ENCODE measurements around the gene CRTC1.

CRTC1 gene

GRCh38 chr19:18772620-18773587 lies 89.4 kb downstream of the CRTC1 start:
- no peak for DNase-seq

DNA sequence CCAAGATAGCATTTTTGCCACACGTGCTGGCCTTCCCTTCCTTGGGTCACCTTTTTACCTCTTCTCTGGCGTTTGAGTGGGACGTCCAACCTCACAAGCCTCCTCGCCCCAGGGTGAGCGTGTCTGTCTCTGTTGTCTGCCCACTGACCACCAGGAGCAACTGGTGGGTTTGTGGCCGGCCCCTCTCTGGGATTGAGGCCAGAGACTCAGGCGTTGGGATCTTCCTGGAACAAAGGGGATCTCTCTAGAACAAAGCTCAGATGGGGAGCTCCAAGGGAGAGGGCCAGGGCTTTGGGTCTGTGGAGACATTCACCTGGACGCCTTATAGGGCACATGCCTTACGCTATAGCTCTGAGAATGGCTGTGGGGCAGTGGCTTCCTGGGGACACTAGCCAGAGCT lies 90.2 kb downstream of the CRTC1 start:
- DNase-seq: no peak

- DNase-seq: no peak
Measured at GRCh38 chr19:18774107-18774506, 90.6 kb downstream of the CRTC1 start.

DNA sequence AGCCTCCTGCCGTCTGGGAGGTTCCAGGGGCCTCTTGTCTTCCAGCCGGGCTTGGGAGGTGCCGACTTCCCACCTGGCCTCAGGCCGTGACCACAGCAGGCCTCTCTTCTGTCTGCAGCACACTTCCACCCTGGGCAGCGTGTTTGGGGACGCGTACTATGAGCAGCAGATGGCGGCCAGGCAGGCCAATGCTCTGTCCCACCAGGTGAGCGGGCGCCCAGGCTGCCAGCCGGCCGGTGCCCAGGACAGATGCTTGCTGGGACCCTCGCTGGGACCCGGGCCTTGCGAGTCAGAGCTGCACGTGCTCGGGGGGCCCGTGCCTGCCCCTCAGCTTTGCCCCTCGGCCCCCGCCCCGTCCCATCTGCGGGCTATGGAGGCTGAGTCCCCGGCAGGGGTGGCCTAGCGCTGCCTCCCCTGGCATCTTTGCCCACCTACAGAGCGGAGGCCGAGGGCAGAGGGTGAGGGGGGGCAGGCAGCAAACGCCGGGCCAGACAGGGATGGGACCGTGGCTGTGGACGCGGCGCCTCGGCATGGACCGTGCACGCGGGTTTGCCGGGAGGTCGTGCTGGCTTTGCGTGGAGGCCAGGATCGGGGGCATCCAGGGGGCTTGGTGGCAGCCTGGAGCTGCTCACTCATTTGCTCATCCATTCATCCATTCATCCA lies 91.4 kb downstream of the CRTC1 start:
- no peak for DNase-seq

- no peak for DNase-seq
Measured at GRCh38 chr19:18775586-18776287, 92.3 kb downstream of the CRTC1 start.

DNA sequence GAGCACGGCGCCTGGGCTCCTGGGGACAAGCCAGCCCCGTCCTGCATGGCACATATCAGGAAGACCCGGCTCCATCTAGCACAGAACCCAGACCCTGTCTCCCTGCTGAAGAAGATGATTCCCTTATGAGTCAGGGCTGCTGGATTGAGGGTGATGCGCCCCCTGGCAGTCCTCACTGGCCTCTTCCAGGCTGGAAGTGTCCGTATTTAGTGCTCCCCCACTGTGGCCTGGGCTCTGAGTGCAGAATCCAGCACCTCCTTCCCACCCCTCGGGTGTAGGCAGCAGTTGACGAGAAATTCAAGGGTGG lies 92.8 kb downstream of the CRTC1 start:
- DNase-seq: no peak

GRCh38 chr19:18776736-18777135 lies 93.3 kb downstream of the CRTC1 start:
- peak; percentile 37 for DNase-seq

GRCh38 chr19:18777301-18778075 lies 94.0 kb downstream of the CRTC1 start:
- DNase-seq: peak; percentile 31

- no peak for DNase-seq
Measured at GRCh38 chr19:18778076-18778389, 94.6 kb downstream of the CRTC1 start.

DNA sequence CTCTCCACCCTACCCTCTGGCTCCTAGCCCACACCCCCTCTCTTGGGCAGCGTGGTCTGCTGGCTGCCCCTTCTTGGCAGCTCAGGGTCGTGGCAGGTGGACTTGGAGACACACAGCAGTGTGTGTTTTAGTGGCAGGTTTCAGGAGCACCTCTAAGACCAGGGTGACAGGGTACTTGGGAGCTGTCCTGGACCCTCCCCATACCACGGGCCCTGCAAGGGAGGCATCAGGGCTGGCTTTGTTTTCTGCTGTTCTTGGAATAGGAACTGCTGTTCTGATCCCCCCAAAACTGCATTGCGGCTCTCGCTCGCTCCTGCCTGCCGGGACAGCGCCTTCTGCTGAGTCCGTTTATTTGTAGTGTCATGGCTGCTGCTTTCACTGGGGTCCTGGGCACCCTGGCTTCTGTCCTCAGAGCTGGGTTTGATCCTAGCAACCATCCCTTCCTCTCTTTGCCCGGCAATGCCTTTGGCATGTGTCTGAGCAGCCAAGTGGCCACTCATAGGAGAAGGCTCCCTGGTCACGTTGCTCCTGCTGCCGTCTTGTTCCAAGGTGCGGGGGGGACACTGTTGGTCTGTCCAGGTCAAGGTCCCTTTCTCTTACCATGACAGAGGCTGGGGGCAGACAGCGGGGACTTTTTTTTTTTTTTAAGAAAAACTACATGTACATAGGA lies 95.5 kb downstream of the CRTC1 start:
- no peak for DNase-seq

GRCh38 chr19:18780081-18780480 lies 96.6 kb downstream of the CRTC1 start:
- DNase-seq: no peak

DNA sequence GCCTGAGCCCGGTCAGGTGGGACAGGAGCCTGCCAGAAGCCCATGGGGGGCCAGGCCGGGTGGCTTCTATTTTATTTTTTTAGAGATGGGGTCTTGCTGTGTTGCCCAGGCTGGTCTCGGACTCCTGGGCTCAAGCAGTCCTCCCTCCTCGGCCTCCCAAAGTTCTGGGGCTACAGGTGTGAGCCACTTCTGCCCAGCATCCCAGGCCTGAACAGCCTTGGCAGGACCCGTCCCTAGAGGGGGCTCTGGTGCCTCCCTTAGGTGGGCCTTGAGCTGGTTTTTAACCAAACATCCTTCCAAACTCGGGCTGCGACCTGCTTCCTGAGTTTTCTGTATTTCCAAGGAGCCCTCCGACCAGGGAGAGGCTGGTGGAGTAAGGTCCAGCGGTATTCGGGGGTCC lies 97.2 kb downstream of the CRTC1 start:
- DNase-seq: no peak

DNA sequence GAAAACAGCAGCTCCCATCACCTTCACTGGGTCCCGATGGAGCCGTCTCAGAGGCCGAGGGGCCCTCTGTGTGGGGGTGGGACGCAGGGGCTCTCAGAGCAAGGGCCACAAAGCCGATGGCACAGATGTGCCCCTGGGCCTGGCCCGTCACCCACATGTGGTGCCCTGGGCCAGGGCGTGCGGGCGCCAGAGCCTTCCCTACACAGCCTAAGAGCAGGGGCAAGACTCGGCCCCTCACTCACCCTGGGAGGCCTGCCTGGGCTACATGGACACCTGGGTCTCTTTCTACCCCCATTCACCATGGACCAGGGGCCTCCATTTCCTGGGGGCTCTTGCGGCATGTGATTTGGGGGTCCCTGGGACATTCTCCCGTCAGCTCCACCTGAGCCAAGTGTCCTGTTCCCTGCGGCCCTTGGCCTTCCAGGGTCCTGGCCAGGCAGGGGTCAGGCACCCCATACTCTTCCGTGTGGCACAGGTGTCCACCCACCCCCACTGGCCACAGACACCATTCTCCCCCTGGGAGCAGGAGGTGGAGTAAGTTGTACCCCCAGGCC lies 97.6 kb downstream of the CRTC1 start:
- DNase-seq: no peak

DNA sequence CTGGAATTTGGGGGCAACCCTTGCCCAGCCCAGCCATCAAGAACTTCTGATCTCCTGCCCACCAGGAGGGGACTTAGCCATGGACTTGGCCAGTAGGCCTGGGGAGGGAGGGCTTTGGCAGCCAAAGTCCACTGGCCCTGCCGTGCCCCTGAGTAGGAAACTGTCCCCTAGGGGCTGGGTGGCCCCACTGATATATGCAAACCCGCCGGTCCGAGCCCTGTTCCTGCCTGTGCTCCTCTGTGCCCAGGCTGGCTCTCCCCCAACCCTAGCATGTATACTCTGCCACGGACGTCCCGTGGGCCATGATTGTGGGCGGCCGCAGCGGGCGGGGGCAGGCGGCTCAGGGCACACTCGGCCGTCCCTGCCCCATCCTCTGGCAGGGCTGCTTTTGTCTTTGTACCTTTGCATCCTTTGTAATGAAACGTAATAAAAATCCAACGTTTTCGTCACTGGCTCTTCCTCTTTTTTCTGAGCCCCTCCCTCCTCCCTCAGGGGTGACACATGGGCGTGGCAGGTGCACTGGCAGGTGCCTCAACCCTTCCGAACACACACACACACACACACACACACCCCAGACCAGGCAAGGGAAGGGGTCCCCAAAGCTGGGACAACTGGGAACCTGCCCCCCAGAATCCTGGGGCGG lies 98.5 kb downstream of the CRTC1 start:
- no peak for DNase-seq

GRCh38 chr19:18782559-18783225 lies 99.2 kb downstream of the CRTC1 start:
- DNase-seq: no peak

- DNase-seq: no peak
Measured at GRCh38 chr19:18783958-18784785, 100.7 kb downstream of the CRTC1 start.

DNA sequence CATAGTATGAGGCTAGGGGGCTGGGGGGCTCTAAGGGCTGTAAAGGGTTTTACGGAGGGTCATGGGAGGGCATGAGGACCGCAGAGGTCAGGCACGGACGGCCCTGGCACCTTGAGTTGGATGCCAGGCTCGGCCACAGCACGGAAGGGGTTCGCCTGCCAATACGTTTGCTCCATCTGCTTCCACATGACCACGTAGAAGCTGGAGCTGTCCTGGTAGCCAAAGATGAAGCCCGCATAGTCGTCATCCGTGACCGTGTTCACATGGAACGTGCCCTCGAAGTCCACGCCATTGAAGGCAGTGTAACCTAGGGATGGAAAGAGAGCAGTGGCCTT lies 101.3 kb downstream of the CRTC1 start:
- no peak for DNase-seq

DNA sequence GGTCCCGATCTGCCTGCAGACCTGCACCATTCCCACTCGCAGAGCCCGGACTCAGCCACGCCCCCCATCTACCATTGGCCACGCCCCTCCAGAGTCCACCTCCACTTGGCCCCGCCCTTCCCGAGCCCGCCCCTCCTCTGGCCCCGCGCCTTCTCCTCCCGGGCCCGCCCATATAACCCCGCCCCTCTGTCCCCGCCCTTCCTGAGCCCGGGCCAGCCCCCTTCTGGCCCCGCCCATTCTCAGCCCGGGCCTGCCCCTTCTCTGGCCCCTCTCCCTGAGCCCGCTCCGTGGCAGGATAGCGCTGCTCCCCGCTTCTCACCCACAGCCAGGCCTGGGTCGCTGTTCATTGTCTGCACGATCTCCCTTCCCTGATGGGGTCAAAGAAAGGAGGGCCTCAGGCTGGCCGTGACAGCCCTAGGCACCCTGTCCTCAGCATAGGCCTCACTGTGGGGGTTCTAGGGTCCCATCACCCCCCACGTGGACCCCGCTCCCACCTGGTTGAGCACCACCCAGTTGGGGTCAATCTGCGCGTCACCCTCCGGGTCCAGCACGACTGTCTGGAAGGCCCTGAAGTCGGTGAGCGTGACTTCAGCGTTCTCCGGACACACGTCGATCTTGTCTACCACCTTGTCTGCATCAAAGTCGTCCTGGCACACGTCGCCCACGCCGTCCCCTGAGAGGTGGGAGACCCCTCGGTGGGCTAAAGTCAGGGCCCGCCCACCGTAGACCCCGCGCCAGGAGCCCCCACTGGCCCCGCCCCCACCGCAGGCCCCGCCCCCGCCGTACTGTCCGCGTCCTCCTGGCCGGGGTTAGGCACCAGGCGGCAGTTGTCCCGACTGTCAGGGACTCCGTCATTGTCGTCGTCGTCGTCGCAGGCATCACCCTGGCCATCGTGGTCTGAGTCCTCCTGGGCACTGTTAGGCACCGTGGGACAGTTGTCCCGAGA lies 102.0 kb downstream of the CRTC1 start:
- DNase-seq: peak; percentile 91
